ENCODE results near the gene KCNQ4. TPM values are rescaled to one million over a fixed set of nuclear protein-coding genes. Genes with fewer than 3 reads are reported as not detected.

KCNQ4 gene
- total and polyA plus RNA-seq, 2 of the 4 experiments (the other 2 are of a cell fraction): 0.07 TPM; not detected in 1

- Histone ChIP-seq H3K4me1 (ENCODE audit: control insufficient read depth, insufficient read depth, low read length) (peaks cover 3% of the 10 kb centered on the region; the same call in 1 of the 2 replicates), H3K9me1 (ENCODE audit: insufficient read depth, low read length) (peaks cover 12% of the 10 kb centered on the region; the same call in 1 of the 2 replicates), H4K8ac (ENCODE audit: low read depth in 2 of 2, low read length in 2 of 2) (no peak overlapping the region), H3K27me3 (ENCODE audit: control insufficient read depth, insufficient read depth, low read length) (no peaks in the 10 kb centered on the region), H3K79me1 (ENCODE audit: low read depth in 1 of 2, low read length in 2 of 2) (0 out of 4 replicates have a peak, but pooled peaks cover 0 to 4% of the 10 kb centered on the region in 2 experiments), H3K27ac (ENCODE audit: insufficient read depth, low read length) (no peak overlapping the region), H3K4me3 (ENCODE audit: insufficient read depth, low read depth, low read length) (no peak overlapping the region), H4K91ac (ENCODE audit: insufficient read depth, low read depth, low read length) (no peak overlapping the region), H2BK15ac (ENCODE audit: low read depth, low read length) (no peak overlapping the region), H4K5ac (ENCODE audit: low read depth, low read length) (no peak overlapping the region), H3K9ac (ENCODE audit: low read depth, low read length) (no peak overlapping the region), H3K4ac (ENCODE audit: low read depth, low read length) (no peak overlapping the region), H2AK9ac (replicated peaks; ENCODE audit: low read depth, low read length, poor library complexity) (no peak overlapping the region), H3K9me3 (ENCODE audit: control insufficient read depth, insufficient read depth, low read length) (peaks cover 3% of the 10 kb centered on the region), H2BK5ac (ENCODE audit: low read depth, low read length, poor library complexity, severe bottlenecking) (no peak overlapping the region), H2BK20ac (ENCODE audit: low read depth, low read length) (no peak overlapping the region), H4K20me1 (ENCODE audit: insufficient read depth, low read length) (no peaks in the 10 kb centered on the region), H2AFZ (replicated peaks; ENCODE audit: low read length, poor library complexity) (no peak overlapping the region), H2BK120ac (ENCODE audit: low read depth, low read length) (no peak overlapping the region), H3K4me2 (ENCODE audit: low read depth, low read length) (no peak overlapping the region), H3K36me3 (ENCODE audit: control insufficient read depth, insufficient read depth, low read length) (peaks cover 30% of the 10 kb centered on the region), H3K14ac (replicated peaks; ENCODE audit: low read depth, low read length) (no peak overlapping the region), H2AK5ac (ENCODE audit: low read depth, low read length) (no peak overlapping the region), H3K18ac (ENCODE audit: low read depth, low read length) (no peak overlapping the region), H3K56ac (ENCODE audit: extremely low read depth, insufficient read depth, low read length) (no peak overlapping the region), H3K23ac (ENCODE audit: low read depth, low read length) (no peak overlapping the region)
- BruUV-seq (replicated peaks): no TSS peak
- 71% methylated on average over 1 of the region's 2 CpGs; no CpG with 5 or more reads in 1 of the 2 experiments for WGBS, 2 experiments (ENCODE audit: extremely low coverage in 2 of 2, insufficient read length in 1 of 2)
- DNase-seq (no peak), ATAC-seq (ENCODE audit: low read depth) (peak; percentile 31)
- in situ Hi-C loops (cut with MboI; ENCODE audit: low sequenced_read_pairs) (no loop called here), dilution Hi-C loops (cut with HindIII; ENCODE audit: low sequenced_read_pairs, unreplicated experiment) (no loop called here), intact Hi-C loops (cut with micrococcal nuclease) (loop anchor here (5.0 kb wide), 1 partner anchor 180 kb away; no protein-coding TSS in a partner anchor)
- ChIA-PET CTCF (interaction anchor here (0.7 to 1.2 kb wide), 3 partner anchors 11 to 231 kb away, joined by 3 read pairs; no protein-coding TSS in a partner anchor), POLR2A (ENCODE audit: unreplicated experiment) (interaction anchor here (0.7 kb wide), 1 partner anchor 65 kb away, joined by 3 read pairs; no protein-coding TSS in a partner anchor)
- TF ChIP-seq MXI1 (IDR thresholded peaks at IDR 0.05; ENCODE audit: borderline replicate concordance, low read depth, low read length) (no peak), MAFK (IDR thresholded peaks at IDR 0.05; ENCODE audit: low read depth, low read length) (no peak), BHLHE40 (IDR thresholded peaks at IDR 0.05; ENCODE audit: low read depth, low read length) (no peak), USF2 (IDR thresholded peaks at IDR 0.05; ENCODE audit: low read depth, low read length) (no peak), SMC3 (IDR thresholded peaks at IDR 0.05; ENCODE audit: low read depth, low read length) (no peak), CEBPB (IDR thresholded peaks at IDR 0.05; ENCODE audit: low read depth, low read length) (no peak), MAZ (IDR thresholded peaks at IDR 0.05; ENCODE audit: borderline replicate concordance, low read depth, low read length) (no peak), RFX5 (IDR thresholded peaks at IDR 0.05; ENCODE audit: low read depth, low read length) (no peak), RAD21 (IDR thresholded peaks at IDR 0.05; ENCODE audit: low read length) (no peak), FOS (IDR thresholded peaks at IDR 0.05; ENCODE audit: low read depth, low read length) (no peak), CHD1 (IDR thresholded peaks at IDR 0.05; ENCODE audit: low read depth, low read length) (no peak), NFE2L2 (IDR thresholded peaks at IDR 0.05; ENCODE audit: low read depth, low read length) (no peak)
- TF ChIP-seq, protein P1, sequence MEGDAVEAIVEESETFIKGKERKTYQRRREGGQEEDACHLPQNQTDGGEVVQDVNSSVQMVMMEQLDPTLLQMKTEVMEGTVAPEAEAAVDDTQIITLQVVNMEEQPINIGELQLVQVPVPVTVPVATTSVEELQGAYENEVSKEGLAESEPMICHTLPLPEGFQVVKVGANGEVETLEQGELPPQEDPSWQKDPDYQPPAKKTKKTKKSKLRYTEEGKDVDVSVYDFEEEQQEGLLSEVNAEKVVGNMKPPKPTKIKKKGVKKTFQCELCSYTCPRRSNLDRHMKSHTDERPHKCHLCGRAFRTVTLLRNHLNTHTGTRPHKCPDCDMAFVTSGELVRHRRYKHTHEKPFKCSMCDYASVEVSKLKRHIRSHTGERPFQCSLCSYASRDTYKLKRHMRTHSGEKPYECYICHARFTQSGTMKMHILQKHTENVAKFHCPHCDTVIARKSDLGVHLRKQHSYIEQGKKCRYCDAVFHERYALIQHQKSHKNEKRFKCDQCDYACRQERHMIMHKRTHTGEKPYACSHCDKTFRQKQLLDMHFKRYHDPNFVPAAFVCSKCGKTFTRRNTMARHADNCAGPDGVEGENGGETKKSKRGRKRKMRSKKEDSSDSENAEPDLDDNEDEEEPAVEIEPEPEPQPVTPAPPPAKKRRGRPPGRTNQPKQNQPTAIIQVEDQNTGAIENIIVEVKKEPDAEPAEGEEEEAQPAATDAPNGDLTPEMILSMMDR (conservative IDR thresholded peaks at IDR 0.05; ENCODE audit: low read depth, low read length): no peak
- TF ChIP-seq, protein P2, sequence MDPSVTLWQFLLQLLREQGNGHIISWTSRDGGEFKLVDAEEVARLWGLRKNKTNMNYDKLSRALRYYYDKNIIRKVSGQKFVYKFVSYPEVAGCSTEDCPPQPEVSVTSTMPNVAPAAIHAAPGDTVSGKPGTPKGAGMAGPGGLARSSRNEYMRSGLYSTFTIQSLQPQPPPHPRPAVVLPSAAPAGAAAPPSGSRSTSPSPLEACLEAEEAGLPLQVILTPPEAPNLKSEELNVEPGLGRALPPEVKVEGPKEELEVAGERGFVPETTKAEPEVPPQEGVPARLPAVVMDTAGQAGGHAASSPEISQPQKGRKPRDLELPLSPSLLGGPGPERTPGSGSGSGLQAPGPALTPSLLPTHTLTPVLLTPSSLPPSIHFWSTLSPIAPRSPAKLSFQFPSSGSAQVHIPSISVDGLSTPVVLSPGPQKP (IDR thresholded peaks at IDR 0.05; ENCODE audit: borderline replicate concordance, low read depth, low read length): no peak
These were observed 11.2 kb upstream of the KCNQ4 start for GRCh38 chr1:40772146-40772955.

All from IMR-90 (cell line).